Keratinocyte (primary cell): ENCODE data around the gene MVB12A. TPM values are rescaled to one million over a fixed set of nuclear protein-coding genes. Genes with fewer than 3 reads are reported as not detected.

Experiments used
- DNase-seq: peaks from one replicate; pipeline ENCODE4 v3.0.0-alpha.2; 2011; ENCODE audit warnings: low read depth, missing footprints, low spot score
- FAIRE-seq: peaks from 2 replicates; lab custom pipeline; 2011; peaks lifted over from hg19 to GRCh38; lab: Jason Lieb, UNC
- H2AFZ ChIP-seq: 2 replicates; pipeline ENCODE4 v1.6.0; 2012; ENCODE audit warnings: low read length, control low read depth, inconsistent platforms; ENCODE audit not compliant: control insufficient read depth
- H3K27ac ChIP-seq: 2 replicates; pipeline ENCODE4 v1.5.1; 2011; ENCODE audit warnings: low read length; ENCODE audit not compliant: control insufficient read depth, insufficient read depth
- H3K27me3 ChIP-seq: 3 replicates; pipeline ENCODE4 v1.6.0; 2011; ENCODE audit warnings: low read length; ENCODE audit not compliant: control insufficient read depth, insufficient read depth; ENCODE audit errors: extremely low read depth
- H3K36me3 ChIP-seq, 2 experiments: 2 replicates in 1 of 2; 3 replicates in 1 of 2; pipeline ENCODE4 v1.5.1; 2011; ENCODE audit warnings: low read length in 2 of 2, mild to moderate bottlenecking in 1 of 2; ENCODE audit not compliant: control insufficient read depth in 2 of 2, insufficient read depth in 2 of 2; ENCODE audit errors: extremely low read depth in 1 of 2
- H3K4me1 ChIP-seq: 3 replicates; pipeline ENCODE4 v1.5.1; 2011; ENCODE audit warnings: low read length; ENCODE audit not compliant: control insufficient read depth, insufficient read depth; ENCODE audit errors: extremely low read depth
- H3K4me2 ChIP-seq: 3 replicates; pipeline ENCODE4 v1.6.0; 2011; ENCODE audit warnings: low read depth, low read length; ENCODE audit not compliant: control insufficient read depth, insufficient read depth; ENCODE audit errors: extremely low read depth
- H3K4me3 ChIP-seq, 3 experiments: fragments of 200-600 bp in 1 of 3; sonication (generic) in 1 of 3; 2 replicates in 2 of 3; 3 replicates in 1 of 3; pipeline ENCODE4 v1.5.1; 2011 to 2016; ENCODE audit warnings: low read length in 3 of 3, mild to moderate bottlenecking in 3 of 3, control low read depth in 2 of 3, inconsistent platforms in 1 of 3, low read depth in 1 of 3, mixed read lengths in 1 of 3, mixed run types in 1 of 3, moderate library complexity in 1 of 3; ENCODE audit not compliant: control insufficient read depth in 2 of 3, insufficient read depth in 2 of 3; ENCODE audit errors: extremely low read depth in 1 of 3
- H3K79me2 ChIP-seq: 2 replicates; pipeline ENCODE4 v1.6.0; 2012; ENCODE audit warnings: low read length; ENCODE audit not compliant: control insufficient read depth, insufficient read depth
- H3K9ac ChIP-seq: 3 replicates; pipeline ENCODE4 v1.6.0; 2011; ENCODE audit warnings: low read length; ENCODE audit not compliant: control insufficient read depth, insufficient read depth; ENCODE audit errors: extremely low read depth
- H3K9me1 ChIP-seq: 3 replicates; pipeline ENCODE4 v1.6.0; 2011; ENCODE audit warnings: low read length; ENCODE audit not compliant: control insufficient read depth, insufficient read depth; ENCODE audit errors: extremely low read depth
- H3K9me3 ChIP-seq: 2 replicates; pipeline ENCODE4 v1.5.1; 2012; ENCODE audit warnings: low read depth, low read length; ENCODE audit not compliant: control insufficient read depth
- H4K20me1 ChIP-seq: 3 replicates; pipeline ENCODE4 v1.6.0; 2011; ENCODE audit warnings: low read length; ENCODE audit not compliant: control insufficient read depth, insufficient read depth; ENCODE audit errors: extremely low read depth
- EZH2 ChIP-seq: IDR thresholded peaks from one replicate; pipeline ENCODE4 v1.6.1; 2012; ENCODE audit warnings: inconsistent platforms, mild to moderate bottlenecking, low read length, moderate library complexity
- dilution Hi-C: fragments of 300-500 bp; cut with MboI; formaldehyde crosslinking; loops from one replicate; pipeline ENCODE4 v1.7.0; 2020; ENCODE audit warnings: low sequenced_read_pairs; ENCODE audit not compliant: extremely low pct_ligation_motif_present
- polyA plus RNA-seq, 5 experiments: library from polyadenylated mRNA; depleted of rRNA in 3 of 5; stranded (reverse) in 3 of 5; stranded (forward) in 1 of 5; unstranded in 1 of 5; fragments of >200 nt; gene quantifications; 1 replicate in 1 of 5; 2 replicates in 3 of 5; 3 replicates in 1 of 5; pipeline versions ENCODE4 v1.2.1 to v1.2.3, GENCODE V29; 2011 to 2012; ENCODE audit warnings: missing spikeins in 2 of 5, low read depth in 1 of 5, low replicate concordance in 1 of 5
- TF ChIP-seq, protein P1 (sequence below), 3 experiments: IDR thresholded peaks in 1 of 3; conservative IDR thresholded peaks in 1 of 3; optimal IDR thresholded peaks in 1 of 3; 2 replicates in 2 of 3; 3 replicates in 1 of 3; pipeline versions ENCODE3 to v1.5.1; 2011; ENCODE audit warnings: low read length in 3 of 3, mild to moderate bottlenecking in 3 of 3, moderate library complexity in 2 of 3, control low read depth in 1 of 3, inconsistent platforms in 1 of 3; ENCODE audit not compliant: insufficient read depth in 2 of 3; ENCODE audit errors: extremely low read depth in 1 of 3

MVB12A gene
- polyA plus RNA-seq, 1 donor (not counting 4 experiments of a cell fraction or from before 2014, with no cell fraction given): 23.3 TPM

DNA sequence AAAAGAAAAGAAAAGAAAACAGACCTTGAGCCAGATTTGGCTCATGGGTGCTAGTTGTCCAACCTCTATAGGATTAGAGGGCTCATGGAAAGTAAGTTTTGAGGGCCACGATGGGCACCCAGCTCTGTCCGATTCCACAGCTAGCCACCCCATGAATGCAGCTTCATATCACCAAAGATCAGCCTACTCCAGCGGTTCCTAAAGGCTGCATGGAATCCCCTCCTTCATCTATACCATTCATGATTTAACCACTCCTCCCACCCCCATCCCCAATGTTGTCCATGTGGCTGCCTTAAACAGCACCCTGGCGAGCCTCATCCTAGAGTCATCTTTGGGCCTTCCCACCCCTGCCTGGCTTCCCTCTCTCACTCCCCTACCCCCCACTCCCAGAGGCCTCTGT, 2.1 kb downstream of the MVB12A start:
- DNase-seq (no peak), FAIRE-seq (no peak)
- Histone ChIP-seq H3K36me3 (peaks cover 0 to 4% of the 10 kb centered on the region in 2 experiments), H3K9ac (no peak overlapping the region), H3K79me2 (no peaks in the 10 kb centered on the region), H3K9me3 (no peaks in the 10 kb centered on the region), H3K4me2 (no peak overlapping the region), H3K4me3 (no peak overlapping the region), H3K27me3 (no peaks in the 10 kb centered on the region), H2AFZ (no peak overlapping the region), H4K20me1 (no peaks in the 10 kb centered on the region), H3K9me1 (no peaks in the 10 kb centered on the region), H3K27ac (no peak overlapping the region), H3K4me1 (peaks cover 9% of the 10 kb centered on the region)
- dilution Hi-C loops: no loop called here
- no peak for TF ChIP-seq EZH2
- TF ChIP-seq, protein P1, sequence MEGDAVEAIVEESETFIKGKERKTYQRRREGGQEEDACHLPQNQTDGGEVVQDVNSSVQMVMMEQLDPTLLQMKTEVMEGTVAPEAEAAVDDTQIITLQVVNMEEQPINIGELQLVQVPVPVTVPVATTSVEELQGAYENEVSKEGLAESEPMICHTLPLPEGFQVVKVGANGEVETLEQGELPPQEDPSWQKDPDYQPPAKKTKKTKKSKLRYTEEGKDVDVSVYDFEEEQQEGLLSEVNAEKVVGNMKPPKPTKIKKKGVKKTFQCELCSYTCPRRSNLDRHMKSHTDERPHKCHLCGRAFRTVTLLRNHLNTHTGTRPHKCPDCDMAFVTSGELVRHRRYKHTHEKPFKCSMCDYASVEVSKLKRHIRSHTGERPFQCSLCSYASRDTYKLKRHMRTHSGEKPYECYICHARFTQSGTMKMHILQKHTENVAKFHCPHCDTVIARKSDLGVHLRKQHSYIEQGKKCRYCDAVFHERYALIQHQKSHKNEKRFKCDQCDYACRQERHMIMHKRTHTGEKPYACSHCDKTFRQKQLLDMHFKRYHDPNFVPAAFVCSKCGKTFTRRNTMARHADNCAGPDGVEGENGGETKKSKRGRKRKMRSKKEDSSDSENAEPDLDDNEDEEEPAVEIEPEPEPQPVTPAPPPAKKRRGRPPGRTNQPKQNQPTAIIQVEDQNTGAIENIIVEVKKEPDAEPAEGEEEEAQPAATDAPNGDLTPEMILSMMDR (optimal IDR thresholded peaks at IDR 0.05 in 1 of 3, IDR thresholded peaks at IDR 0.05 in 1 of 3, conservative IDR thresholded peaks at IDR 0.05 in 1 of 3; ENCODE audit: extremely low read depth in 1 of 3, insufficient read depth in 2 of 3, low read length in 3 of 3): no peak

- H3K27ac ChIP-seq: no peak overlapping the region
- H3K4me1 ChIP-seq: peaks cover 9% of the 10 kb centered on the region
- no peaks in the 10 kb centered on the region for H3K9me1 ChIP-seq
- H3K79me2 ChIP-seq: no peaks in the 10 kb centered on the region
- H4K20me1 ChIP-seq: no peaks in the 10 kb centered on the region
- H3K4me3 ChIP-seq: no peak overlapping the region
- no peak overlapping the region for H2AFZ ChIP-seq
- no peak for DNase-seq
- no peak overlapping the region for H3K4me2 ChIP-seq
- H3K36me3 ChIP-seq: peaks cover 0 to 4% of the 10 kb centered on the region in 2 experiments
- no peak for TF ChIP-seq EZH2
- TF ChIP-seq, protein P1 (optimal IDR thresholded peaks at IDR 0.05 in 1 of 3, IDR thresholded peaks at IDR 0.05 in 1 of 3, conservative IDR thresholded peaks at IDR 0.05 in 1 of 3; ENCODE audit: extremely low read depth in 1 of 3, insufficient read depth in 2 of 3, low read length in 3 of 3): no peak
- H3K9me3 ChIP-seq: no peaks in the 10 kb centered on the region
- no peak overlapping the region for H3K9ac ChIP-seq
- FAIRE-seq: no peak
- dilution Hi-C loops: no loop called here
- no peaks in the 10 kb centered on the region for H3K27me3 ChIP-seq
These were observed 3.8 kb downstream of the MVB12A start for GRCh38 chr19:17423429-17424208.
